ENCODE data around the gene ERCC5. TPM values are rescaled to one million over a fixed set of nuclear protein-coding genes. Genes with fewer than 3 reads are reported as not detected.

Gene ERCC5
- total and polyA plus RNA-seq, 2 of the 8 experiments (the other 6 are each of a cell fraction or from before 2014, with no cell fraction given), result 3.8 to 24.4 TPM

- Histone ChIP-seq H2BK15ac (ENCODE audit: low read length) (no peak overlapping the region), H3K4me2 (ENCODE audit: insufficient read depth in 1 of 2, low read depth in 2 of 2, low read length in 2 of 2) (no peak overlapping the region), H3K23me2 (ENCODE audit: low read depth, low read length) (peaks cover 7% of the 10 kb centered on the region; the same call in 1 of the 2 replicates), H3K14ac (ENCODE audit: insufficient read length) (no peak overlapping the region), H2AFZ (ENCODE audit: low read length) (no peak overlapping the region), H3K79me1 (ENCODE audit: low read depth, low read length) (0 out of 2 replicates have a peak, but pooled peaks cover 2% of the 10 kb centered on the region), H3K56ac (replicated peaks; ENCODE audit: insufficient read length, low read depth, low read length) (no peak overlapping the region), H3K36me3 (ENCODE audit: control insufficient read depth in 2 of 4, insufficient read depth in 4 of 4, low read length in 3 of 4) (no peaks in the 10 kb centered on the region), H3K27me3 (replicated peaks in 1 of 4; ENCODE audit: control insufficient read depth in 3 of 4, extremely low read depth in 1 of 4, insufficient read depth in 3 of 4, low read length in 3 of 4) (no peaks in the 10 kb centered on the region), H4K8ac (ENCODE audit: extremely low read depth, insufficient read depth, low read length) (no peak overlapping the region), H3K18ac (ENCODE audit: extremely low read depth, low read length) (no peak overlapping the region), H2BK120ac (replicated peaks; ENCODE audit: low read depth, low read length) (no peak overlapping the region), H3K4ac (replicated peaks; ENCODE audit: insufficient read length, low read depth, low read length) (no peak overlapping the region), H4K5ac (ENCODE audit: insufficient read length, low read depth, low read length) (no peak overlapping the region), H2BK20ac (ENCODE audit: low read length) (no peak overlapping the region), H2BK12ac (ENCODE audit: low read depth, low read length) (no peak overlapping the region), H3K79me2 (ENCODE audit: control insufficient read depth in 1 of 2, insufficient read depth in 2 of 2, low read length in 2 of 2) (0 out of 4 replicates have a peak, but pooled peaks cover 0 to 5% of the 10 kb centered on the region in 2 experiments), H3K9me3 (ENCODE audit: insufficient read depth in 2 of 2, low read depth in 1 of 2, low read length in 1 of 2) (no peaks in the 10 kb centered on the region), H4K20me1 (replicated peaks in 1 of 2; ENCODE audit: control insufficient read depth in 1 of 2, insufficient read depth in 2 of 2, low read length in 2 of 2) (no peaks in the 10 kb centered on the region), H3K27ac (ENCODE audit: low read depth, low read length) (no peak overlapping the region), H4K91ac (replicated peaks; ENCODE audit: insufficient read length, low read length) (no peak overlapping the region), H3K4me1 (replicated peaks in 1 of 4; ENCODE audit: control insufficient read depth in 3 of 4, insufficient read depth in 4 of 4, low read length in 3 of 4) (peaks cover 0 to 2% (median 0%) of the 10 kb centered on the region in 4 experiments; a peak in 1 of 7 replicates), H2BK5ac (ENCODE audit: low read depth, low read length) (no peak overlapping the region), H3K23ac (ENCODE audit: insufficient read length) (no peak overlapping the region), H3K4me3 (ENCODE audit: extremely low read depth in 1 of 4, insufficient read depth in 2 of 4, low read depth in 3 of 4, low read length in 4 of 4) (no peak overlapping the region), H2AK5ac (ENCODE audit: low read depth, low read length) (no peak overlapping the region), H3K9ac (replicated peaks in 1 of 4; ENCODE audit: extremely low read depth in 1 of 4, low read depth in 3 of 4, low read length in 3 of 4) (no peak overlapping the region)
- 92% methylated on average over 6 of the region's 6 CpGs; no CpG with 5 or more reads in 1 of the 2 experiments for WGBS, 2 experiments (ENCODE audit: extremely low coverage in 1 of 2, insufficient coverage in 1 of 2, insufficient read length in 1 of 2, insufficient replicate concordance in 2 of 2, low coverage in 1 of 2, low lambda C conversion rate in 2 of 2, missing lambda C conversion rate in 1 of 2)
- CTCF ChIA-PET (ENCODE audit: partially characterized antibody), result interaction anchor here (0.6 to 2.4 kb wide), 7 partner anchors 22 to 986 kb away, joined by 3 to 17 read pairs (median 3); no protein-coding TSS in a partner anchor
- POLR2A ChIA-PET (ENCODE audit: partially characterized antibody), result no interaction called here
- no peak for FAIRE-seq
- DNase-seq (ENCODE audit: low read depth in 1 of 2, low spot score in 2 of 2), result no peak
- TF ChIP-seq RFX5 (IDR thresholded peaks at IDR 0.05; ENCODE audit: borderline replicate concordance, low read depth, low read length) (no peak), KDM5A (IDR thresholded peaks at IDR 0.05; ENCODE audit: low read length) (no peak), TCF12 (IDR thresholded peaks at IDR 0.05; ENCODE audit: low read depth, low read length) (no peak), GABPA (IDR thresholded peaks at IDR 0.05; ENCODE audit: borderline replicate concordance, insufficient read depth, low read length) (no peak), BACH1 (IDR thresholded peaks at IDR 0.05; ENCODE audit: low read length) (no peak), PHF8 (conservative IDR thresholded peaks at IDR 0.05; ENCODE audit: low read depth, low read length) (no peak), FOSL1 (IDR thresholded peaks at IDR 0.05; ENCODE audit: insufficient read depth, low read depth, low read length) (no peak), SIRT6 (IDR thresholded peaks at IDR 0.05; ENCODE audit: low read length) (no peak)
- TF ChIP-seq, protein P1, sequence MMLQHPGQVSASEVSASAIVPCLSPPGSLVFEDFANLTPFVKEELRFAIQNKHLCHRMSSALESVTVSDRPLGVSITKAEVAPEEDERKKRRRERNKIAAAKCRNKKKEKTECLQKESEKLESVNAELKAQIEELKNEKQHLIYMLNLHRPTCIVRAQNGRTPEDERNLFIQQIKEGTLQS (IDR thresholded peaks at IDR 0.05; ENCODE audit: insufficient read depth, low read depth, low read length), result no peak
These were observed 3.1 kb downstream of the ERCC5 start for GRCh38 chr13:102848956-102849355.
